H1 (cell line): ENCODE data around the gene CCDC88C. TPM values are rescaled to one million over a fixed set of nuclear protein-coding genes. Genes with fewer than 3 reads are reported as not detected.

Experiments used
- BCL11A ChIP-seq, 2 experiments: IDR thresholded peaks; one replicate each; pipeline ENCODE4 v1.6.1; 2011; ENCODE audit warnings: low read depth in 2 of 2, low read length in 2 of 2, mild to moderate bottlenecking in 2 of 2
- CEBPB ChIP-seq: IDR thresholded peaks from 2 replicates; pipeline ENCODE4 v1.6.1; 2012; ENCODE audit warnings: low read depth, low read length
- E2F6 ChIP-seq: IDR thresholded peaks from 2 replicates; pipeline ENCODE4 v1.6.1; 2012; ENCODE audit warnings: inconsistent platforms
- HDAC2 ChIP-seq, 2 experiments: fragments of 300-600 bp in 1 of 2; sonication (generic) in 1 of 2; IDR thresholded peaks; 2 replicates each; pipeline ENCODE4 v1.6.1; 2011 to 2012; ENCODE audit warnings: low read depth in 2 of 2, low read length in 2 of 2, mild to moderate bottlenecking in 2 of 2, moderate library complexity in 2 of 2, borderline replicate concordance in 1 of 2, inconsistent platforms in 1 of 2
- RFX5 ChIP-seq: IDR thresholded peaks from 2 replicates; pipeline ENCODE4 v1.6.1; 2011; ENCODE audit warnings: low read depth, low read length, improper control_type of control experiment, borderline replicate concordance
- TBP ChIP-seq: IDR thresholded peaks from 2 replicates; pipeline ENCODE4 v1.6.1; 2011; ENCODE audit warnings: low read depth, low read length, improper control_type of control experiment
- polyA plus RNA-seq, 7 experiments: library from polyadenylated mRNA; depleted of rRNA in 3 of 7; stranded (reverse) in 5 of 7; unstranded in 2 of 7; fragments of >200 nt in 5 of 7; fragments of 200-250 nt in 2 of 7; gene quantifications; 1 replicate in 5 of 7; 2 replicates in 1 of 7; 4 replicates in 1 of 7; pipeline versions ENCODE4 v1.2.1 to v1.2.3, GENCODE V29; 2011 to 2013; ENCODE audit warnings: missing spikeins in 2 of 7, mixed read lengths in 2 of 7
- total RNA-seq: library from RNA; stranded (reverse); fragmentation: NEBNext Ultra II Directional; extraction: Animal tissue kit (Norgen Biotek cat#: 25700); gene quantifications from 2 replicates; pipeline ENCODE4 v1.2.1, GENCODE V29; 2021

The CCDC88C gene
- total and polyA plus RNA-seq, 2 of the 8 experiments (the other 6 are each of a cell fraction or from before 2014, with no cell fraction given), result 10.3 to 57.7 TPM

DNA sequence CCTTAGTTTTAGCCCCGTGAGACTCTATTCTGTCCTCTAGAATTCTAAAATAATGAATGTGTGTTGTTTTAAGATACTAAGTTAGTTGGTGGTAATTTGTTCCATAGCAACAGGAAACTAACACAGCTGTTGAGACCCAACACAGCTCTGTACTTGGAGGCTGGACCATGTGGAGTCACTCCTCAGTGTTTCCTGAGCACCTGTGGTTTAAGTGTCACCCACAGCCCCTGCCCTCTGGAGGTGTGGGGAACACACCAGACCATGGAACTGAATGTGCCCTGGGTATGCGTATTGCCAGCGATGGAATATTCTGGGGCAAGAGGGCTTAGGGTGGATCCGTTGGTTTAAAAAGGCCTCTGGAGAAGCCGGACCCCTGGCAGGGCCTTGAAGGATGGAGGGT lies 156.5 kb downstream of the CCDC88C start (continued):
- TF ChIP-seq BCL11A (IDR thresholded peaks at IDR 0.05; ENCODE audit: low read depth in 2 of 2, low read length in 2 of 2) (no peak), RFX5 (no peak), TBP (no peak), HDAC2 (IDR thresholded peaks at IDR 0.05; ENCODE audit: borderline replicate concordance in 1 of 2, low read depth in 2 of 2, low read length in 2 of 2) (no peak), E2F6 (no peak), CEBPB (no peak)
